HG03135 (cell line): Measurements from ENCODE around the gene GABRB2.
A peak's percentile ranks its signal among the peaks of the same experiment; 100 is the strongest.
"Not testable (repeated sequence)": the region's sequence is repeated elsewhere in the genome, so short reads cannot be mapped to it uniquely, and the experiment has no call there.

Experiments used
- ATAC-seq: cut with Tn5 transposase; IDR thresholded peaks from one replicate; pipeline ENCODE4 v1.9.1; 2021; ENCODE audit warnings: mild to moderate bottlenecking, moderate library complexity; ENCODE audit not compliant: unreplicated experiment

Gene GABRB2

DNA sequence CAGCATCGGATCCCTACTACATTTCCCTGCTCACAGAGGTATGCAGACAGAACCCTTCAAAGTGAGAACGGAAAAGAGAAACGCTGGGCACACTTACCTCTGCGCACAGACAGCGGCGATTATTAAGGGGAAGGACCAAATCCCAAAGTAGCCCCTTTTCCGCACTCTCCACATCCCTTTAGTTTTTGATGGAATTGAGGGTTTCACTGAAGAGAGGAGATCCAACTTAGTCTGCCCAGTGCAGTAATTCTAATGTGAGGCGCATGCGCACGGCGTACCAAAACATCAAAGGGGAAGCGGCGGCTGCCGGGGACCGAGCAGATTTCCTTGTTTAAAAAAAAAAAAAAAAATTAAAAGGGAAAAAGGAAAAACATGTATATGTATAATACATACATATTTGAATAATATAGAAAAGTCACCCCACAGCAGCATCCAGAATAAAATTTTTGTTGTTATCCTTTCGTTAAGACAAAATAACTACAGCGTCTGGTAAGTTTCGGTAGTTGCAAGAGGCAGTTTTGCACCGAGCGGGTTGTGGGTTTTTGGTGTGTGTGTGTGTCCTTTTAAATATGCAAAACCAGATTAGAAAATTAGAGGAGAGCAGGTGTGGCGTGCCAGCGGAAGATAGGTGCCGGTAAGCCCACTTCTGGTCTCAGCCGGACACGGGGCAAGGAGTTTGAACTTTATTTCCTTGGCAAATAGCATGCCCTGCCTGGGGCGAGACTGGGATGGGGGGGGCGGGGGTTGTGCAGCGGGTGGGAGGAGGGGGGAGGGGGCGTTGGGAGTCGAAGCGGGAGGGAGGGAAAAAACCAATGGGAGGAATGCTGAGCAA is at the start of gene GABRB2:
TSS of gene GABRB2 (minus strand) at position 256 of the 832 bp plus-strand sequence. CDS start at position 174, 82 bp downstream.
- ATAC-seq = peak; percentile 69

DNA sequence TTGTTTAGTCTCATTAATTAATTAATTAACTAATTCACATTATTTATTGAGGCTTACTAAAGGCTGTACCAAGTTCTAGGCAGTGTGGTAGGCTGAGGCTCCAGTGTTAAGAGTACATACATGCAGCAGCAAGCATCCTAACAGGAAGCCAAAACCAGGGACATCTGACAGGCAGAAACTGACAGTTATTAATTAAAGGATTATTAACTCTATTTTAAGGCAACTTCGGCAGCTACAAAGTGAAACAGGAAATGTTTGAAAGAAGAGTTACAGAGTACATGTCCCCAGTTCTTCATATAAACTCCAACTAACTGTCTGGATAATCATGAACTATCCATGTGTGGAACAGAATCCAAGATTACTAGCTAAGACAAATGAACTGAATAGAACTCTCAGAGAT is 39.3 kb upstream of the GABRB2 start:
- ATAC-seq = no peak

DNA sequence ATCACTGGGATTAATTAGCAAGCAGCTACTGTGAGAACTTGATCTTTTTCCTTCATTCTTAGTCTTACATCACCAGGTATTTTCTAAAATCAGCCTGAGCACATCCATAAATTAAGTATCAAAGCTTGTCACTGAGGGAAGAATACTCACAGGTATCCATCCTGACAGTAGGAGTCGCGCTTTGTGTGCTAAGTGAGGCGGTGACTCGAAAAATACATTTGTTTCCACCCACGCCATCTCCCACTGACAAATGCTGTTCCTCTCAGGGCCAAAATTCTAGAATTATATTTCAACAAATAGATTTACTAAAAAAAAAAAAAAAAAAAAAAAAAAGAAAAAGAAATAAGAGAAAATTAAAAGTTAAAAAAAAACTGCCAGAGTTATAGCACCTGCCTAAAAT is 34.1 kb upstream of the GABRB2 start:
- no peak for ATAC-seq

DNA sequence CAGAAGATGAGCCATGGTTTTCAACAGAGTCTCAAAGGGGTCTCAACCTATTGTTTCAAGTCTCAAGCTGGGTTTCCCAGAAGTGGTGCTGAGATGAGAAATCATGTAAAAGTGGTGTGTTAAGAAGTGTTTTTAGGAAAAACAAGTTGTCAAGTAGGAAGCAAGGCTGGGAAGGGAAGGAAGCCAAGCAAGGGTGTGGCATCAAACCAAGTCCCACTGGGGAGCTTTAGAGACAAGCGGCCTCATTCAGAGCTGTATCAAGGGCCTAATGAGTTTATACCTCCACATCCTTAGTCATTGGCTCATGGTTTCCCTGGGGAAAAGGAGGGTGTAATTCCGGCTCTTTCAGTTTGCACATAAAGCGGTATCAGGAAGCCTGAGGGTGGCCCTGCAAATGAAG is 26.4 kb upstream of the GABRB2 start:
- ATAC-seq = no peak

DNA sequence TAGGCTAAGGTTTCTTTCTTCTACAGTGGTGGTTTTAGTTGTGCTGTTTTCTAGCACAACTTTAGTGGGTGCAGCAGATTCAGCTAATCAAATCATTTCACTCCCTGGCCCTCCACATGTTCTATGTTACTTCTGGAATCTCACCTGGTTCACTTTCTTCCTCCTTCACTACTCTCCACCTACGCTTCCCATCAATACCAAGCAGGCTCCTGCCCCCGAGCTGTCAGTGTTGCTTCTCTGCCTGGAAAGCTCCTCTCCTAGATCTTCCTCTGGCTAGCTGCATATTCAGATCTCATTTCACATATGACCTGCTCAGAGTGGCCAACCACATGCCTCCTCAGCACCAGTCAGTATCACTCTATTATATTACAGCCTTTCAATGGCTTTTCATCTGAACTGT is 19.6 kb upstream of the GABRB2 start:
- ATAC-seq = no peak

DNA sequence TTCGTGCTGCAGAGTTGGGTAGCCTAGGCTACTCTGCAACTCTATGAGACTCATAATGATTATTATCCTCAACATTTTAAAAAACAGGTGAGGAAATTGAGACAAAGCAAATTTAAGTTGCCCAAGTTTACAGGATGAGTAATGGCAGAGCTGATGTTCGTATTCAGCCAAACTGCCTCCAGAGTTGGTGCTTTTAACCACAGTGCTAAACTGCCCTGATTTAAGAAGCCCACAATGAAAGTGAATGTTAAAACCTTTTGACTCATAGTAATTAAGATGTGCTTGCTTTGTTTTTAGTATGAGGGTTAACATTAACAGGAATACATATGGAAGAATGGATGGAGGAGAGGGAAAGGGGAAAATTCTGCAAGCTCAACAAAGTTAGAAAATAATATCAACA is 15.9 kb upstream of the GABRB2 start:
- ATAC-seq = no peak

DNA sequence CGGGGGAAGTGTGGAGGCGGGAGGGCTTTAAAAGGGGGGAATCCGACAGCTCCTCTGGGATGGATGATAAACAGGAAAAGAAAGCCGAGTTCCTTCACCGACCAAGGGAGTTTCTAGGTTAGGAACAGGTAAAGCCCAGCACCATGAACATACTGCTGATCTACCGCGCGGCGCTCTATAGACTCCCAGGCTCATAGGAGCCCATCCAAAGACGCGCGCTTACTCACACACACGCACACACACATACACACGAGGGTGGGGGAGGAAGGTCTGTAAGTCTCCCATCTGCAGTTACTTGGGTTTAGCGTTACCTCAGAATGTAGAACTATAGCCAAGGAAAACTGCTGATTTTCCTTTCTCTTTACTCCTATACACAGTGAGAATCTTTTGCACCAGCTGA is 2.6 kb upstream of the GABRB2 start:
- ATAC-seq = no peak

DNA sequence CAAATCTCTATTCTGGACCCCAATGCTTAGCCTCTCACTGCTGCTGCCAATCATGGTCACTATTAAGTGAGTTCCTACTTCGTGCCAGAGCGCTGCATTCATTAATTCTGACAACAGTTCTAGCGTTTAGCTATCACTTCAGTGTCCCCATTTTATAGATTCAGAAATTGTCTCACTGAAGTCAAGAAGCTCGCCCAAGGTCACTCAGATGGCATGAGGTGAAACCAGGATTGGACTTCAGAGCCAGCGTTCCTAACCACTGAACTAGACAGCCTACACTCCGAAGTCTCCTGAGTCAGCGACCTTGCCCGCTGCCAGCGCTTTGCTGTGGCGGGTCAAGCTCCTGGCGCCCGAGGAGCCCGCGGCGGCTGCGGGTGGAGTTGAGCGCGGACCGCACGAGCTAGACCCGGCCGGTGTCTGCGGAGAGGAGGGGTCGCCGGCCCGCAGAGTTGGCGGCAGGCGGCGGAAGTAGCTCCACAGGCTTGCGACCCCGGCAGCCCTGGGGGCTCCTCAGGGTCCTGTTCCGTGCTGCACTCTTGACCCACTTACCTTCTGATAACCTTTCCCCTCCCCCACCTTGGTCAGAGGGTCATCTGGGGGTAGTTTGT is 2.1 kb upstream of the GABRB2 start:
- ATAC-seq = no peak

DNA sequence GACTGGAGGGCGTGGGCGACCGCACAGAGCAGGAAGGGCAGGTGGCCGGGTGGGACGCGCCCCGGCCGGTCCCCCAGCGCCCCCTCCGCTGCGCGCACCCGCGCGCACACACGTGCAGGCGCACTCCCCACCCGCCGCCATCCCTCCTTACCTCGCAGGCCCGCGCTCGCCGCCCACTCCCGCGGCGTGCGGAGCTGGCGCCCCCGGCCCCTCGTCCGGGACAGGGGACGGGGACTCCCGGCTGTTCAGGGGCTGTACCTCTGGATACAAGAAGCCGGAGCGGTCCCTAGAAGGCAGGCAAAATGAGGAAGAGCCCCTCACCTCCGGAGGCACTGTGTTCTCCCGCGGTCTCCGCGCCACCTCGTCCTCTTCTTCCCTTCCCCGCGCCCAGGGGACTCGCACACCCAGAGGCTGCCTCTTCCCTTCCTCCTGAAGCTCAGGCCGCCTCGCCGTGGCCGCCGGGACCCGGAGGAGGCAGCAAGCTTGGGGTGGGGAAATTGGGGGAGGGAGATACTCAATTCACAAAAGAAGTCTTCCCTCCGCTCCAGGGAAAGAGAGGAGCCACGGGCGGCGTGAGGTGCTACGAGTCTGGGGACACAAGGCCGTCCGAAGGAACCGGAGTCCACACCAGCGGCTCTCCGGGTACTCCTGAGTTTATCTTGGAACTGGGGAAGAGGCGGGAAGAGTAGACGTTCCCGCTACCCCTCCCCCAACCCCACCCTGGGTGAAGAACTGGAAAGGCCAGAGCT is 1.4 kb upstream of the GABRB2 start:
- ATAC-seq = no peak

DNA sequence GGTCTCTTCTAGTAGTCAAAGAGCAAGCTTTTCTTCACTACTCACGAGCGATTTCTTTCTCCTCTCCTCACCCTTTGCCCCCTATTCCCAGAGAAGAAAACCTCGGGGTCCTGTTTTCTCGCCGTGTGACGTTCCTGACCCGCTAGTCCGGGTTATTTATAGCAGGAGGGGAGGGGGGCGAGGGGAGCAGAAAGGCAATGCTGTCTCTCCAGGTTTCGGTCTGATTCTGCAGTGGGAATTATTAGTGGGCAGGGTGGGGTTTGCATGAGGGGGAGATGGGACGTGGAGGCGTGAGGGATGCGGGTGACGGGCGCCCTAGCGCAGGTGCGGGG is 847 bp upstream of the GABRB2 start:
- ATAC-seq = no peak

DNA sequence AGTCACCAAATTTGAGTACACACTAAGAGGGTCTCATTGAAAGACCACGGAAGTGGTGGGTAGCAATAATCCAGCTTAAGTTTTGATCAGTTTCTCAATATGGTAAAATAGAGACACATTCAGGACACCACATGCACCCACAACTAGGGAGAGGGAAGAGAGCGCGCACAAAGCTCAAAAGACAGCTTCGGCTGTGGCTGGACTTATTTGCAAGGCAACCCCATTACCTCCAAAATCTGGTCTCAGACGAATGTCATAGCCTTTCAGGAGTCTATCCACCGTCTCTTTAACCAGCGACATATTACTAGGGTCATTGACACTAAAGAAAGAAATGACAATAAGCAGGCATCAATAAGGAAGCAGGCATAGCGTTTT is 443 bp downstream of the GABRB2 start:
- ATAC-seq = peak; percentile 6

DNA sequence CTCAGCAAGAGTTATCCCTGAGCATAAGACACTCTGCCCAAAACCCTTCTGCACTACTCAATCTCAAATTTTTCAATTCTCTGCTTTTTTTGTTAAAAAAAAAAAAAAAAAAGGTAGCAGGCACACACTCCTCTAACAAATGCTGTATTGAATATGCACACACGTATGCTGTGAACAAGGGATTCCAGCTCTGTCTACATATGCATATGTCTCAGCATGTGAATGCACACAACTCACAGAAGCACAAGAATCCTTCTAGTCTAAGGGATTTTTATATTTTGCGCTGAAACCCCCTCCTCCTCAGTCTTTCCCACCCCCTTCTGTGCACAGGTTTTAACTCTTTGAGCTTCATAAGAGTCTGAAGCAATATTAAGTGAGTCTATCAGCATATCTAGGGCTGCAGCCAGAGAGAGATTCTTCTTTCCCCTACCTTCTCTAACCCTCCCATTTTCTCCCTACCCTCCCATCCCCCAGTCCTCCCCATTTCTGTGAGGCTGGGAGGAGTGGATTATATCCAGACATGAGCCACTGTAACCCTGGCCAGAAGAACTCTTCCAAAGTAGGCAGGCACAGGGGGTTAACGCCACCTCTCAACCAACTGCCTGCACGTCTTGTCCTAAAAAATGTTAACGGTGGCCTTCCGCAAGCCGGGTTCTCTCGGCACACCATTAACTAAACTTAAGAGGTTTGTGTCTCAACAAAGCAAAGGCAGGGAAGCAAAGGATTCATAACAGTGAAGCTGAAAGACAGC is 1.0 kb downstream of the GABRB2 start:
- no peak for ATAC-seq

DNA sequence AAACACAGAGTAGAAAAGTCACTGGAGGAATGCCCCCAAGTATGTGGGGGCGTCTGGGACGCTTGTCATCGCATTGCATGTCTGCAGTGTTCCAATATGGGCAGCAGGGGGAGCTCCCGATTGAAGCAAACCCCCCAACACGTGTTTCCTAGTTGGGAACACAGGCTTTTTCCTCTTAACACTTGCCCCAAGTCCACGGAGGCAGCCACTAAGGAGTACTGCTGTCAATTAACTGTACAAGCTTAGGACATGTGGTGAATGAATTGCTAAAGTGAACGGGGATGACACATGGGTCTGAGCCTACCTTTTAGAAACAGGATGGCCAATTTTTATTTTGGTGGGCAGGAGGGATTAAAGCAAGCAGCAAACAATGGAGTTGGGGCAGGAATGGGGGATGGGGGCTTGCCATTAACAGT is 2.2 kb downstream of the GABRB2 start:
- ATAC-seq = peak; percentile 44

DNA sequence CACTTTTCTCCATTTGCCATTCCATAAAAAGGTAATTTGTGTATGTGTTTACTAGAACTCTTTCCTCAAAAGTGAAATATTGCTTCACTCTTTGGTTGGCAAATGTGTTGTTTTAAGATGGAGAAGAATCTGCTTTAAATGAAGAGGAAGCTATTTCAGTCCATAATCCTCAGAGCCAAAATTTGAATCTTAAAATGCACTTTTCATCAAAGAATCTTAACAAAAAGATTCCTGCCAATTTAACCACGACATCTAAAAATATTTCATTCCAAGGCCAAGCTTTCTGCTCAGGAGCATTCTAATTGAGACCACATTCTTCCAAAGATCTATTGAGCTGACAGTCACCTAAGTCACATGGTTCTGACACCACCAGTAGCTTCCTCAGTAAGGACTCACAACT is 7.5 kb downstream of the GABRB2 start:
- ATAC-seq = no peak

DNA sequence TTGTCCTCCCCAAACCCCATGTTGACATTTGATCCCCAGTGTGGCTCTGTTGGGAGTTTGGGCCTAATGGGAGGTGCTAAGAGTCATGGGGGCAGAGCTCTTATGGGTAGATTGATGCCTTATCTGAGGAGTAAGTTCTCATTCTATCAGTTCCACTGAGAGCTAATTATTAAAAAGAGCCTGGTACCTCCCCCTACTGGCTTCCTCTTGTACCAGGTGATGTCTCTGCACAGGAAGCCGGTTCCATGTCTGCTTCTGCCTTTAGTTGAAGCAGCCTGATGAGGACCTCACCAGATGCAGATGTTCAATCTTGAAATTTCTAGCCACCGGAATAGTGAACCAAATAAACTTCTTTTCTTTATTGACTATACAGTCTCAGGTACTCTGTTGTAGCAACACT is 10.8 kb downstream of the GABRB2 start:
- ATAC-seq = peak; percentile 70

DNA sequence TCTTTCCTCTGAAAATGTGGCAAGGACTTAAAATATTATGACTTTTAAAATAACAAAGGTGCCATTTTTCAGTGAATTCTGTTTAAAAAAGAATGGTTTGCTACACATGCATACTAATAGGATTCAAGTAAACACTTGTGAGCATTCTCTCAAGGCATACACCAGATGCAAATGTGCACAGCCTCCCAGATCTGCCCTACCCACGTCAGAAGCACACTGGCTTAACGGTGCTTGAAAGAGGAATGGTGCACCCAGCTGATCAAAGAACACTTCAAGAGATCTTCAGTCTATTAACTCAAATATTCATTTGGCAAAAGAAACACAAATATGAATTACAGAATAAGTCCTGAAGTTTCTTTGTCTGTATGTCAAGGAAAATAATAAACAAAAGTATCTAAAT is 15.8 kb downstream of the GABRB2 start:
- ATAC-seq = no peak

DNA sequence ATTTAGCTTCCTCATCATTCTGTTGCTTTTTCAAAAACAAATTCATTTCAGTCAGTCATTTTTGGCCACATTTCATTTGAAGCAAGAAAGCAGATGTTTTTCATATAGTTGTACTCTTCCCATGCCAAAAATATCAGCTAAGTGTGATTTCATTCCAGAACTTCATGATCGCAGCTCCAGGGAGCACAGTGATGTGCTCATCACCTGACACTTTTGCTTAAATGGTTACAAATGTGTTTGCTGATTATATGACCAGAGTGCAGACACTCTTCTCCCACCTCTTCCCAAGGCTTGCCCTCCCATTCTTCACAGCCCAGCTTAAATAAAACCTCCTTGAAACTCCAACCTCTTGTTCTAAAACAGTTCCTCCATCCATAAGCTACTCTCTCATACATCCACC is 32.6 kb downstream of the GABRB2 start:
- ATAC-seq = no peak

DNA sequence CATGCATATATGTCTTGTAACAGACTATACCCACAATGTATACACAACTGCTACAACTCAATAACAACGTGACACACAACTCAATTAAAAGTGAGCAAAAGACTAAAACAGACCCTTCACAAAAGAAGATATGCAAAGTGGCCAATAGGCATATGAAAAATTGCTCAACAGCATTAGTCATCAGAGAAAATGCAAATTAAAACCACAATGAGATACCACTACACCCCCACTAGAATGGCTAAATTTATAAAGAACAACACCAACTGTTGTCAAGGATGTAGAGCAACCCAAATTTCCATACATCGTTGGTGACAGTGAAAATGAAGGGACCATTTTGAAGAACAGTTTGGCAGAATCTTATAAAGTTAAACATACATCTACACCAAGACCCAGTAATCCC is 38.9 kb downstream of the GABRB2 start:
- no peak for ATAC-seq

DNA sequence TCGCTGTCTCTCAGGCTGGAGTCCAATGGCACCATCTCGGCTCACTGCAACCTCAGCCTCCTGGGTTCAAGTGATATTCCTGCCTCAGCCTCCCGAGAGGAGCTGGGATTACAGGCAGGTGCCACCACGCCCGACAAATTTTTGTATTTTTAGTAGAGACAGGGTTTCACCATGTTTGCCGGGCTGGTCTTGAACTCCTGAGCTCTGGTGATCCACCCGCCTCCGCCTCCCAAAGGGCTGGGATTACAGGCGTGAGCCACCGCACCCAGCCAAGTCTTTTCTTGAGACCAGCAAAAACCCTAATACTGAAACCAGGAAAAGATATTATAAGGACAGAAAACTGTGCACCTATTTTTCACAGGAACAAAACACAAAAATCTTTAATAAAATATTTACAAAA is 41.4 kb downstream of the GABRB2 start:
- ATAC-seq = not testable (repeated sequence)

DNA sequence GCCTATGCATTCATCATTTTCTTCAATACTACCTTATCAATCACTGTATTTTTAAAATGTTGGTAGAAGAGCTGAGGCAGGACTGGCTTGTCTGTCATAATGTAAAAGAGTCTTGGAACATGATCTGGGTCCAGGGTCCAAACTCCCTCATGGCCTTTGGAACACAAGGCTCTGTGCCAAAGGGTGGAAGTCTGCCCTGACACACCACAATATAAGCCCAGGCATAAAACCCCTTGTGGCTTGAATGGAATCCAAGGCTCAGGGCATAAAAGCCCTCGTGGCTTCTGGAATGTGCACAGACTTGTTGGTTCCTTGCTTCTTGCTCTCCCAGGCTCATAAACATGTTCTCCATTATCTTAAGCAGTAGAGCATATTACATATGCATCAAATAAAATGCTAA is 48.0 kb downstream of the GABRB2 start:
- ATAC-seq = no peak

DNA sequence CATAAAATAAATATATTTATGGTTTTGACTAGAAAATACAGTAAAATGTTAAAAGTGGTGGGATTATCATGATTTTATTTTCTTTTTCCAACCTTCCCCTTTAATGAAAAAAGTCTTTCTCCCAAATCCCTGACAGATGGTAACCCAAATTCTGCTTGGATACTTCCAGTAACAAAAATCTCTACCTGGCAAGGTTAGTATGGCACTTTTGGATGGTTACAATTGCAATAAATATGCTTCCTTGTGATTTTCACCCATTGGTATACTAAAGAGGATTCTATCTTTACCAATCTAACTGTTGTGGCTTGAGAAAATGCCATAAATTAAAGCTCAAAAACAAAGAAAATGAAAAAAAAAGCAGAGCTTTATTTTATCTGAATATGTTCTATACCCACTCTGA is 62.8 kb downstream of the GABRB2 start:
- no peak for ATAC-seq
